HS-27A (cell line): ENCODE results near the gene C1QL3.

Experiments
- DNase-seq: peaks from one replicate; pipeline ENCODE4 v3.0.0-alpha.2; 2012; ENCODE audit warnings: low read depth, missing footprints

Gene C1QL3

DNA sequence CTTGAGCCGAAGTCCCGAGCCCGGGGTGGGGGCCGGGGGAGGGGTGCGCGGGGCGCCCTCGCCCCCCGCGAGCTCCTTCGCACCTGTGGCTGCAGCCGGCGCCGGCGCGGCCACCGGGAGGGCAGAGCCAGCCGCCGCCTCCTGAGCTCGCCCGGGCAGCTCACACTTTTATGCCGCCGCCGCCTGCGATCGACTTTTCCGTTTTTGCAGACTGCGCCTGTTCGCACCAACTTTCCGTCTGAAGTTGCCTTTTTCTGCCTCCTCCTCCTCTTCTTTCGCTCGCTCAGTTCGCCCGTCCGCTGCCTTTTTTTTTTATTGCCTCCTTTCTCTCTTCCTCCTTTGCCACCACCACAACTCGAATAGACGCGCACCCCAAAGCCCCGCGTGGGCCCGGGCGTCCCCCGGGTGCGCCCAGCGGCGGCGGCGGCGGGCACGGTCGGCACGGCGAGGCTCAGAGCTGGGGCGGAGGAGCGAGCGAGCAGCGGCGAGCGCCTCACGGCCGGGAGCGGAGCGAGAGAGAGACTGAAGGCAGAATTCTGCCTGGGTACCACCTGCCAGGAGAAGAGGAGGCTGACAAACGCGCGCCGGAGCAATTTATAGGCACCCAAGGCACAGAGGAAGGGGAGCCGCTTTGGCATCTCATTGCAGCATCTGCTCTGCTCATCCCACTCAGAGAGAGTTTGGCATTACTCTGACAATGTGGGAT is at the start of gene C1QL3:
Gene C1QL3, minus strand, starts transcription at position 569 of the 706 bp plus-strand sequence. CDS start 814 bp downstream, outside the sequence.
- DNase-seq = no peak

DNA sequence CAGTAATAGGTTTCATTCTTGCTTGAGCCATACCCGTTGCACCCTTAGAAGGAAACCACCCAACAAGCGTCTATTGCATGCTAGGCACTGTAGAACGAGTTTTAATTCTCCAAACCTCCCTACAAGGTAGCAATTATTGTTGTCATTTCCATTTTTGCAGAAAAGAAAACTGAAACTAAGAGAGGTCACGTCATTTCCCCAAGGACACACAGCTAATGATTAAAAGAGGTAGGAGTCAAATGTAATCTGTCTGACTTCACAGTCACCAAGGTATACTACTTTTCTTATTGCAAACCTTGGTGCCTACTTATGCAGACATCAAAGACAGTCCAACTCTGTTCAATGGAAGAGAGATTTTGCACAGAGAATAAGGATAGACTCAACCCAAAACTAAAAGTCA is 49.1 kb upstream of the C1QL3 start:
- no peak for DNase-seq

- no peak for DNase-seq
Observed at GRCh38 chr10:16566202-16566805, 44.6 kb upstream of the C1QL3 start.

DNA sequence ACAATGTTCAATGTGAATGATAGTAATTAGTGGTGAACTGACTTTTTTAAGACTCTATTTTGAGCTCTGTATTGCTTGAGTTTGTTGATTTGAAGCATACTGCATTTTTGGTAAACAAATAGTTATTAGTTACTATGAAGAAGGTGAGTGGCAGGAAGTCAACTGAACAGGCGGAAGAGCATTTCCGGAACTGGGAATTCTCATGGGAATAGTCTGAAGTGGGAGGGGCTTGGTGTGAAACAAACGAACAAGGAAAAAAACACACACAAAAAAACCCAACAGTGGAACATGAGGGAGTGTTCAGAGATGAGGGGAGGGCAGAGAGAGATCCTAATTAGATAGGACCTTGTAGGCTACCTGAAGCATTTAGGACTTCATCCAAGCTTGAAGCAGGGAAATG is 43.9 kb upstream of the C1QL3 start:
- no peak for DNase-seq

DNA sequence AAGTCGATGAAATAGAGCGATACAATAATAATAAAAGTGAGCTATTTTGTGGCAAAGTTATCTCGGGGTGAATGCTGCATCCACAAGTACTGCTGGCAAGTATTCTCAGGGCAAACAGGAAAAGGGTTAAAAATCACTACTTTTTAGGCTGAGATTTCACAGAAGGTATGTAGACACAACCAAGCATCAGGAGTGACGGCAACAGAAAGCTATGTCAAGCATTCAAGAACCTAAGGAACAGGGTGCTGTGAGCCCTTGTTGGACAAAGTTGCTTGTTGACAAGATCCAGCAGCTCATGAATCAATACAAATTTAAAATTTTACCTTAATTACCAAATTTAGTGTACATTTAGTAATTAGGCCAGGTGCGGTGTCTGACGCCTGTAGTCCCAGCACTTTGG is 41.2 kb upstream of the C1QL3 start:
- no peak for DNase-seq

GRCh38 chr10:16559236-16559773 is 37.6 kb upstream of the C1QL3 start:
- no peak for DNase-seq

- no peak for DNase-seq
Observed at GRCh38 chr10:16547973-16548372, 26.3 kb upstream of the C1QL3 start.

GRCh38 chr10:16545116-16545736 is 23.5 kb upstream of the C1QL3 start:
- no peak for DNase-seq

DNA sequence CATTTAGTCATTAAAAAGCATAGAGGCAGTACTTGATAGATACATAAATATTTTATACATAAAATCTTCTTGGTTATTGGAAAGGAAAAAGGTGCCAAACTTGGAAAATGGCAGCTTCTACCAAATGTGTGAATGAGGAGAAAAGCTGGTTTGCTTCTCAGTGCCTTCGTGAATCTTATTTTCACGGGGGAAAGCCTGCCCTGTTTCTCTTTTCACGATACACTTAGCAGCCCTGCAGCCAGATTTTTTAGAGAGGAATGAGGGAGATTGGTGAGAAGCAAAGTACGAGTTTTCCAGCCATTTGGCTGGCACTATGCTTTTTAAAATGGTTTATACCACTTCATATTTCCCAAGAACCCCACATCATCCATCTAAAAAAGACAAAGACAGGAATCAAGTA is 22.9 kb upstream of the C1QL3 start:
- DNase-seq = no peak

GRCh38 chr10:16544099-16544498 is 22.4 kb upstream of the C1QL3 start:
- no peak for DNase-seq

GRCh38 chr10:16536155-16536554 is 14.5 kb upstream of the C1QL3 start:
- no peak for DNase-seq

DNA sequence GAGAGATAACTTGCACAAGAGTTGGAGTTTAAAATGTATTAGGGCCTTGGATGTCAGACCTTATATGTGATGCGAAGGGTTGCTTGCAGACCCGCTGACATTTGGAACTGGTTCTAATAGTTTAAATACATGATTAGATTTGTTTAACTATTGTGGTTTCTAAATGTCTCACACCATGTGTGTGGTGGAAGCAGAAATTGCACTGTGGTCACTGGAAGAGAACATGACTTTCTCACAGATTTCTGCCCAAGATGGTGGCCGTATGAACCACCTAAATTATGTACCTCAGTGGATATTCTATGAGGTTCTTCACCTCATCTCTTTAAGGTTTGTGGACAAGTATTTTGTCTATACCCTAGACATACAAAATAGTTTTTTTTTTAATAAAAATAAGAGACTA is 8.2 kb upstream of the C1QL3 start:
- DNase-seq = no peak

GRCh38 chr10:16527452-16527851 is 5.8 kb upstream of the C1QL3 start:
- DNase-seq = no peak

- no peak for DNase-seq
Observed at GRCh38 chr10:16520900-16521299, 779 bp downstream of the C1QL3 start.

DNA sequence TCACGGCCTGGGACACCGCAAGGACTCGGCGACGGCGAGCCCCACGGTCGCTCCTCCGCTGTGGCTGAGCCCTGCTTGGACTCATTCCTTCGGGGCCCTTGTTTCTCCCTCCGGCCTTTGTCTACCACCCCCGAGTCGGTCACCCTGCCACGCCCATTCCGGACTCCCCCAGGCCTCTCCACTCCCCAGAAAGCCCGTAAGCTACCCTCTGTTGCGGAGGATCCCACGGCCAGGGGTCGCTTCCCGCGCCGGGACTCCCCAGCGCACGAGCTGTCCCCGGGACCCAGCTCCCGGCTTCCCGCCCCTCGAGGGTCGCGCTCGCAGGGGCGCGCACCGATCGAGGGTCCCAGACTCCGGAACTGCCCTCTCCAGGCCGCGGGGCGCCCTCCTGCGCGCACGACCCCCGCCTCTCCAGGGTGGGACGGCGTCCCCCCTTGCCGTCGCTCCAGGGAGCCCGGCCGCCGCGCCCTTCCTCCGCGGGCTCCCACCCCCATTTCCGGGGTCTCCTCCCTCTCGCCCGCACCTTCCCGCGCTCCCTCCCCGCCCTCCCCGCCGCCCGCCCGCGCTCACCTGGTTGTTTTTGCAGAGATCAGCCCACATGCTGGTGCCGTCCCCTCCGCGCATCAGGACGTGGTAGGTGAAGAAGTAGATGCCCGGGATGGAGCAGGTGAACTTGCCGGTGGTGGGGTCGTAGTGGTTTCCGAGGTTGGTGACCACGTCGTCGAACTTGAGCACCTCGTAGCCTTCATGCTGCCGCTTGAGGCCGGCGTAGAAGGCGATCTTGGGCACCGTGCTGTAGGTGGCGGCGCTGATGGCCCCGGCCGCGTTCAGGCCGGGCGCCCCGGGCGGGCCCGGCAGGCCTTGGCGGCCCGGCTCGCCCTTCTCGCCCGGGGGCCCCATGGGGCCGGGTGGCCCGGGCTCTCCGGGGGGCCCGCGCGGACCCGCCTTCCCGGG is 1.5 kb downstream of the C1QL3 start:
- DNase-seq = no peak

- no peak for DNase-seq
Observed at GRCh38 chr10:16519250-16519907, 2.3 kb downstream of the C1QL3 start.

- DNase-seq = no peak
Observed at GRCh38 chr10:16518822-16519221, 2.9 kb downstream of the C1QL3 start.

DNA sequence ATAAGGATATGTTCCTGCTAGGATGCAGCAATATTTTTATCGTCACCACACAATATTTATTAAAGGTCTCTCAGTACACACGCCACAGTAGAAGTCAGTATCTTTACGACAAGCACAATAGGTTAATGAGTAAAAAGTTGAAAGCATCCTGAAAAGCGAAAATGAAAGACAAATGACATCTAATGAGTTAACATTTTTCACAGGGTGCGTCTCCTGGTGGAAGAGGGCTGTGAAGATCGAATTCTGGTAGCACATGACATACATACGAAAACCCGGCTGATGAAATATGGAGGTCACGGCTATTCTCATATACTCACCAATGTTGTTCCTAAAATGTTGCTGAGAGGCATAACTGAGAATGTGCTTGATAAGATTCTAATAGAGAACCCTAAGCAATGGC is 10.8 kb downstream of the C1QL3 start:
- no peak for DNase-seq

DNA sequence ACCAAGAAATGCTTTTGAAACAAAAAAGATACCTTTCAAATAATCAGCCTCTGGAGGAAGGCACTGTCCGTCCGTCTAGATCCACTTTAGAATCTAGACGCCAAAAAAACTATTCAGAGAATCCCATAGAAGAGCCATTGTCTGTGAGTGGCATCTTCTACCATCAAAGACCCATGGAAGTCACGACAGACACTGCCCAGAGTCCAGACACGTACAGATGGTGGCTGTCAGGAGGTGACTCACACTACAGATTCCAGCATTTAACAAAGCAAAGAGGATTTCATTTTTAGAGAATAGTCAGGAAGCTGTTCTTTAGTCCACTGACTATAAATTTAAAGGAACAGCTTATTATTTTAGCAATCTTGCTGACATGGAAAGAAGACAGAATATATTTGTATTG is 11.7 kb downstream of the C1QL3 start:
- DNase-seq = no peak

DNA sequence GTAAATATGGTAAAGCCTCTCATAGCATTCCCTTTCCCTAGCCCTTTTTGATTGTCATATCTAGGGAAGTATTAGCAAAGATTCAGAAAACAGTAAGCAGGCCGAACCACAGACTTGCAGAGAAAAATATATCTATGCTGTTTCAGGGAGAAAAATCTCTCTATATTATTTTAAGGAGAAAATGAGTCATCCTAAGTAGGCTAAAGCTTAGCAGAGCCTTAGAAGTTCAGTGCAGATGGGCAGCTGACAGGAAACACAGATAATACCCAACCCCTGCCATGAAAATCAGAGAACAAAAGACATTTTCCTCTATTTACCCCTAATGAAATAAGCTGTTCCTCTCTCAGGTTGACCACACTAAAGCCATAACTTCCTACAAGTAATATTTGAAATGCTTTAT is 16.5 kb downstream of the C1QL3 start:
- DNase-seq = no peak

DNA sequence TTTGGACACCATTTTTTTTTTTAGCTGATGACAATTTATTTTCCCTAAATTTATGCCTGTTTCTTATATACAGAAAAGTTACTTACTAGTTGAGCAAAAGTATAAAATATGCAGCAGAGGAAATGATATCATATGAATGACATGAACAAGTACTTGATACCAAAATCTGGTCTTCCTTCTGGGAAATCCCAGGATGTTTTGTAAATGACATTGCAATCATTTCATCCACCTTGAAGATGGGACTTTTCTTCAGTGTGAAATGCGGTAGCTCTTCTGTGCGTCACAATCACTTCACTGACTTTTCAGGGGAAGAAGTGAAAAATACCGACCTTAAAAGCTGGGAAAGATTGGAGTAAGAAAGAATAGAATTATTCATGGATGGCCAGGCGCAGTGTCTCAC is 23.8 kb downstream of the C1QL3 start:
- DNase-seq = no peak
